ENCODE data around the gene RPL5.

DNA sequence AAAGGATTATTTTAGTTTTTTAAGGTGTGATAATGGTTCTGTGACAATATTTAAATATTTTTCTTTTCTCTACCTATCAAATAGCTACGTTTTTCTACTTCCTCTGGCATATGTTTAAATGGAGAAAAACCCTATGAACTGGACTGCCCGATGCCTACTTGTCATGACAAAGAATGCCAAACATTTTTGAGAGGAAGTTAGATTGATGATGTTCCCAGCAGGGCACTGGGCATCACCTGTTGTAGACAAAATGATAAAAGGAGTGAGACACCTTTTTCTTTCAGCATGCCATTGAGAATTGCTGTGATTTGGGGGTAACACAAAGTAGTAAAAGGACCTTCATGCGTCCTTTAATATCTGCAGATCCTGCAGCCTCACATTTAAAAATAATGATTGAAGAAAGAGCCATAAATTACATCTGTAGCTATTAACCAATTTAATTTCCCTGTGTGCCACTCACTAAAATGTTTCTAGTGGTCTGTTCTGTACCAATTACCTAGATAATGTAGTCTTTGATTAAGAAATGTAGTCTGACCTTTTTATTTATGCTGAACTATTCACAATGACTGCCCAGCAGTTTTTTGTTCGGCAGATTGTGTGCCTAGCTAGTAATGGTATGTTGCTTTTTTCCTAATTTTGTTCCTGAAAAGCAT, 47.6 kb downstream of the RPL5 start:
- TF ChIP-seq, protein P1, sequence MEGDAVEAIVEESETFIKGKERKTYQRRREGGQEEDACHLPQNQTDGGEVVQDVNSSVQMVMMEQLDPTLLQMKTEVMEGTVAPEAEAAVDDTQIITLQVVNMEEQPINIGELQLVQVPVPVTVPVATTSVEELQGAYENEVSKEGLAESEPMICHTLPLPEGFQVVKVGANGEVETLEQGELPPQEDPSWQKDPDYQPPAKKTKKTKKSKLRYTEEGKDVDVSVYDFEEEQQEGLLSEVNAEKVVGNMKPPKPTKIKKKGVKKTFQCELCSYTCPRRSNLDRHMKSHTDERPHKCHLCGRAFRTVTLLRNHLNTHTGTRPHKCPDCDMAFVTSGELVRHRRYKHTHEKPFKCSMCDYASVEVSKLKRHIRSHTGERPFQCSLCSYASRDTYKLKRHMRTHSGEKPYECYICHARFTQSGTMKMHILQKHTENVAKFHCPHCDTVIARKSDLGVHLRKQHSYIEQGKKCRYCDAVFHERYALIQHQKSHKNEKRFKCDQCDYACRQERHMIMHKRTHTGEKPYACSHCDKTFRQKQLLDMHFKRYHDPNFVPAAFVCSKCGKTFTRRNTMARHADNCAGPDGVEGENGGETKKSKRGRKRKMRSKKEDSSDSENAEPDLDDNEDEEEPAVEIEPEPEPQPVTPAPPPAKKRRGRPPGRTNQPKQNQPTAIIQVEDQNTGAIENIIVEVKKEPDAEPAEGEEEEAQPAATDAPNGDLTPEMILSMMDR (conservative IDR thresholded peaks at IDR 0.05; ENCODE audit: low read length) = no peak
- TF ChIP-seq EZH2phosphoT487 (IDR thresholded peaks at IDR 0.05; ENCODE audit: borderline replicate concordance, low read depth, low read length) = no peak

Data from OCI-LY7 (cell line).